ENCODE measurements around the gene MMP13.
"Not testable (repeated sequence)": the region's sequence is repeated elsewhere in the genome, so short reads cannot be mapped to it uniquely, and the experiment has no call there.

MMP13 gene

DNA sequence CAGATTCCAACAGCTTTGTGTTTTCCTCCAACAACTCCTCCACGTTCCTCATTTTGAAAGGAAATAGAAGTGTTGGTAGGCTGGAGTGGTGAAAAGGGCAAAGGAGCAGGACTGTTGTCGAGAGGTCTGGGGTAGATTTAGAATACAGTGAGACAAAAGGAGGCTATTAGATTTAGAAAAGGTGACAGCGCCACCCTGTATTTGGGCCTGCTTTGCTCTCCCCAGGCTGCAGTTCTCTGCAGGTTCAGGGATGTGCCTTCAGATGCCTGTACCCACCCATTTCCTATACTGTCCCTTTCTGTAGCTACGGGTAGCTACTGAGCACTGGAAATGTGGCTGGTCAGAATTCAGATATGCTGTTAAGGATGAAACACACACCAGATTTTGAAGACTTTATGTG lies 20.8 kb downstream of the MMP13 start:
- no peak for FAIRE-seq

DNA sequence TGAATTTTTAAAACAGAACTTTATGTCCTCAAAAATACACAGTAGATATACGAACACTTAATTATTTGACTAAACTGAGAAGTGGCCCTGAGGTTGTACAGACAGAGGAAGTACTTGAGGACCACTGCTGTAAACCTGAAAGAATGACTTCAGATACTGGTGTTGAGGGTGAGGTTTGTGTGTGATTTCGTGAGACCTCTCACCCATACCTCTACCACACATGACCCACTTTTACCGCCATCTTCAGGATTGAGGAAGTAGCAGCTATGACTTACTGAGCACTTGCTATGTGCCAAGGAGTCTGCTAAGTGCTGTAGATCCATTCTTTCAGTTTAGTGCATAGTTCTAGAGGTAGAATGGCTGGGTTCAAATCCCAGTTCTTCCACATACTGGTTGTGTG lies 21.9 kb downstream of the MMP13 start:
- FAIRE-seq, result no peak

DNA sequence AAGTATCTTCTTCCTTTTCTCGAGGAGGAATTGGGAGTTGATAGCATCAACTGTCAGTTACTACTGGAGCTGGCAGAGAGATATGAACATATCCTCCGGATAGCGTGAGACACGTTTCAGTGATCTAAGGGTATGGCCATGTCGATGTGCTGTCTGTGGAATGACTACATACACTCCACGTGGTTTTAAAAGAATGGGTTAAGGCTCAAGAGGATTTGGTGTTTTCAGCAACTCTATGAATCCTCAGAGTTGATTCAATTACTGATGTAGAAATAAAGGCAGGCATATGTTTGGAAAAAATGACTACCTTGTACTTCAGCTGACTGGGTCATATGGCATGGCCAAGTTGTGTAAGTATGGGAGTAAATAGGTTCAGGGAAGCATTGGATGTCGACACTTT lies 22.9 kb downstream of the MMP13 start:
- FAIRE-seq, result no peak

DNA sequence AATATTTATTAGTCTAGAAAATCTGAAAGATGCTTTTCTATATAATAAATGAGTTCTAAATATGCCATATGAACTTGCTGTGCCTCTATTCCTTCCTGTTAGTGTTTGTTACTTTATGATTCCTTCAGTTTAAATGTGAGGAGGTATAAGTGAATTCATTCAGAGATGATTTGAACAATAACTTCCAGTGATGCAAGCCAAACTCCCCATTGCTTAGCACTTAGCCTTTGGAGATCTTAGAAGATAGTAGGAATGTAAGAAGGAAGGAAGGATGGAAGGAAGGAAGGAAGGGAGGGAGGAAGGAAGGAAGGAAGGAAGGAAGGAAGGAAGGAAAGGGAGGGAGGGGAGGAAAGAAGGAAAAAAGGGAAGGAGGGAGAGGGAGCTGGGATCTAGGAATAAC lies 25.1 kb downstream of the MMP13 start:
- FAIRE-seq, result no peak

DNA sequence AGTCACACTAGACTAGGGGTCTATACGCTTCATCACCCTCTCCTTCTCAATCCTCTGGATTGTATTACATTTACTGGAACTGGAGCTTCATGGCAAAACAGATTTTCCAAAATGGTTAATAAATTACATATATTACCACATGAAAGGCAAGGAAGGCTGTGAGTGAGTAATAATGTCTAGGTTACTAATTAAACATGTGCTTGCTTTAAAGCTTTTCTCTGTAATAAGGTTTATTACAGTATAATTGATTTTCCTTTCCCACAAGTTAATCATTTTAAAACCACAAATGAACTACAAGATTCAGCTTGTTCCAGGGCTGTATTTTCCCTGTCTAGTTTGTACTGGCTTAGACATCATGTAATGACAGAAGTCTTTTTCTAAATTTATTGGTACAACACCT lies 25.6 kb downstream of the MMP13 start:
- no peak for FAIRE-seq

DNA sequence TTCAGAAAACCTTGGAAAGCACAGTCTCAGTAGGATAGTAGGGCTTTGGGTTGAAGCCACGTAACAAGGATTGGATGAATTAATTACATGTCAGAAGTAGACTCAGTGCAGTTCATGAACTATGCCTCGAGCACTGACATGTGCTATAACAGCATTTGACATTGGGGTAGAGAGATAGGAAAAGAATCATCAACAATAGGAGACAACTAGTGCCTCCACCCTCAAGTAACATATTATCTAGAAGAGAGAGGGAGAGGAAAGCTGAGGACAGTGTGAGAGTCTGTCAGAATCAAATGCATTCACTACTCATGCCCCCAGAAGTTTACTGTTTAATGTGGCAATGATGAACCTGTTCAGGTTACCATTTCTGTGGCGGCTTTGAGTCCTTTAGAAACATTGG lies 26.4 kb downstream of the MMP13 start:
- FAIRE-seq, result no peak

DNA sequence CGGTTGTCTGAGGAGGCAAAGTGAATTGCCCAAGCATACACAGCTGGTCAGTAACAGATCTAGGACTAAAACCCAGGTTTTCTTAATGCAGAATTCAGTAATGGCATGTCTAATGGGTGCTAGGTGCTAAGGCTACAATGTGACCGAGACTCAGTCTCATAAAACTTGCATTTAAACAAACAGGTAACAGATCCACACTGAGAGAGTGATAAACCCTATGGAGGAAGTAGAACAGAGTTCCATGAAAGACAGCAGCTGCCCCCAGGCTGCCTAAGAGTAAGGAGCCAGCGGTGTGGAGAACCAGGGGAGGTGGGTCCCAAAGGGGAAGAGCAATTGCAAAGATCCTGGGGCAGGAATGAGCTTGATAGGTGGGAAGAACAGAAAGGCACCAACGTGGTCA lies 27.3 kb downstream of the MMP13 start:
- no peak for FAIRE-seq

DNA sequence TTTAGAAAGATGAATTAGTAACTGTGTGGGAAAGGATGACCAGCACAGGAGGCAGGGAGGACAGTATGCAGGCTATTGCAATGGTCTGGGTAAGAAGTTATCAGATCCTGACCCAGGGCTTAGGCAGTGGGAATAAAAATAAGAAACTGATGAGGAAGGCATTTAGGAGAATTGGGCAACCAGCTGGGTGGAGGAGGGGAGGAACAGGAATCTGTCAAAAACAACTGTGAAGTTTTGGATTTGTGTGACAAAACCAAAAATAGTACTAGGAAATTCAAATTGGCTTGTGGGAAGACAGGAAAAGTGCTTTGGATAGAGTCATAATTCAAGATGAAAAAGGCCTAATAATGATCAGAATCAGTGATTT lies 27.9 kb downstream of the MMP13 start:
- FAIRE-seq, result no peak

DNA sequence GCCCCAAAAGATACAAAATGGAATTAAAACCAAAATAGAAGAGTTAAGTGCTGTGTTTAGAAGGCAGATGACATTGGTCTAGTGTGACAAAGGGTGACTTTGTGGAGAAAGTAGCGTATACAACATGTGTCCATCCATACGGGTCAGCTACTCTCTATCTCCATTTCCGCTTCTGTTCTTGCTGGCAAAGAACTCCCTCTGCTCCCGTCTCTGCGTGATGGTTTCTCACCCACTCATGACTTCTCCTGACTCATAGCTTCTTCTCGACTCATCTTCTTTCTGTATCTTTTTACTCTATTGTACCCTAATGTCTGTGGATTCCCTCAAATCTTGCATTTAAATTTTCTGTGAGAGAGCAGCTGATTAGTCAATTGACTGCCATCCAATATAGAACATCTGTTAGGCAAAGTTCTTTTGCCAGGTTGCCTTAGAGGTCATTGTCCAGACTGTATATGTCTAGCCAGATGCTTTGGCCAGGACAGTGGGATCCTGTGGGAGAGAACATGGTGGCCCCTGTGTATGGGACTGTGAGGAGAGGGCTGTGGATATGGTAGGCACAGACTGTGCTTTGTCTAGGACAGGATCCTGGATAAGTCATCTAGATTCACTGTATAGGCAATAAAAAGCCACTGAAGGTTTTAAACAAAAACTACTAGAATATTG lies 28.4 kb downstream of the MMP13 start:
- FAIRE-seq, result no peak

DNA sequence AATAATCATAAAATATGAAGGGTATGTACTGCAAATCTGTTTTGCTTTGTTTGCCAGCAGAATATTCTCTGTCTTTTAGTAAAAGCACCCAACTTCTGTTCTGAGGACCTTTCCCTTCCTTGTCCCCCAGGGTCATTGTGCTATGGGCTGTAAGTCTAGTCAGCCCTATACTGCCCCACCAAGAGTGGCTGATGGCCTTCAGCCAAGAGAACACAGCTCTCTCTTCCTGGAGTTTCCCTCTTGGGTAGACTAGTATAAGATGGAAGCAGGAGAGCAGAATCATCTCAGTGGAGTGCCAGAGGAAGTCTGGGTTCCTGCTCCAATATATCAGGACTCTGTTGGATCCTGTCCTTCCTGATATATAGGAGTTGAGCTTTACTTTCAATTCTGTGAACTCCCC lies 29.0 kb downstream of the MMP13 start:
- no peak for FAIRE-seq

DNA sequence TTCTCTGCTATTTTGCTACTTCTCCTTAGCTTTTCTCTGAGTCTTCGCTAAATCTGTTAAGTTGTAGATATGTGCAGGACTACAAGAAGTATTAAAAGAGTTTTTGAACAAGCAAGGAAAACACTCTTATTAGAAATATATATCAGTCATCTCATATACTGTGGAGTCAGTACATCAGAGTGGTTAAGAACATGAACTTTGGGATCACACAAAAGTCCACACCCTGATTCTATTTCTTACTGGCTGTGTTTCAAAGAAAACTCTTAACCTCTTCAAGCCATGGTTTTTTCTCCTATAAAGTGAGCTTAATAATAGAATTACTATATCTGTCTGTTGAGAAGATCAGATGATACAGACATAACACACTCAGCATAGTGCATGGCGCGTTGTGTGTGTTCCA lies 29.5 kb downstream of the MMP13 start:
- FAIRE-seq, result no peak

DNA sequence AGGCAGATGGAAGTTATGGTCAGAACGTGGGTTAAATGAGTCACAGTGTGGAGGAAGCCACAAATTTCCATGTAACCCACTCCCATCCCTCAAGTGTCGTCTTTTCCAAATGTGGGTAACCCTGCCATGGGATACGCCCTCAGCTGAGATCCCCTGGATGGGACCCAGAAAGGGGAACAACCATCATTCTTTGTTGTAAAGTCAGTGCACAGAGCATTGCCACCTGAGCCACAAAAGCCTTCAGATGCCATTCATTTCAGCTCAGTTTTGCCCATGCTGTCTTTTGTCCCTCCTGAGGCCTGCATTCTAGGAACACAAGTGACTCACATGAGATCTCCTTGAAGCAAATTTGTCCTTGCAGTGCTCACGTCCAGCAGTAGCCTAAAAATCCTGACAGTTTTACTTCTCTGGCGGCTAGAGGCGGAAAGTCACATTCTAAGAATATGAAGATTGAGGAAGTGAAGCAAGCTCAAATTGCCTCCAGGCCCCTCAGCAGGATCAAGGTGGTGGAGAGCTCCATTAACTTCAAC lies 30.6 kb downstream of the MMP13 start:
- no peak for FAIRE-seq

DNA sequence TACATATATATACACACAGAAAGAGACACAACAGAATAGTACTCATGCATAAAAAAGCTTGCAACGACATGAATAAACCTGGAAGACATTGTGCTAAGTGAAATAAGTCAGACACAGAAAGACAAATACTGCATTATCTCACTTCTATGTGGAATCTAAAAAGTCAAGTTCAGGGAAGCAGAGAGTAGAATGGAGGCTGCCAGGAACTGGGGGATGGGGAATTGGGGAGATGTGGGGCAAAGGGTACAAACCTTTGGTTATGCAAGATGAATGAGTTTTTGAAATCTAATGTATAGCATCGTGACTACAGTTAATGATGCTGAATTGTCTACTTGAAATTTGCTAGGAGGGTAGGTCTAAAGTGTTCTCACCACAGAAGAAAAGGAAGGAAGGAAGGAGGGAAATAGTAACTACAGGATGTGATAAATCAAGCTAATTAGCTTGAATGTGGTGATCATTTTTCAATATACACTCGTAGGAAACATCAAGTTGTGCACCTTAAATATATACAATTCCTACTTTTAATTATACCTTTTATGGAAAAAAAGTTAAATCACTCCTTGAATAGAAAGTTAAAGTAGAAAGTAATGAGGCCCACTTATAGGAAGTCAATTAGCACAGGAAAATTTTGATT lies 33.8 kb downstream of the MMP13 start:
- no peak for FAIRE-seq

DNA sequence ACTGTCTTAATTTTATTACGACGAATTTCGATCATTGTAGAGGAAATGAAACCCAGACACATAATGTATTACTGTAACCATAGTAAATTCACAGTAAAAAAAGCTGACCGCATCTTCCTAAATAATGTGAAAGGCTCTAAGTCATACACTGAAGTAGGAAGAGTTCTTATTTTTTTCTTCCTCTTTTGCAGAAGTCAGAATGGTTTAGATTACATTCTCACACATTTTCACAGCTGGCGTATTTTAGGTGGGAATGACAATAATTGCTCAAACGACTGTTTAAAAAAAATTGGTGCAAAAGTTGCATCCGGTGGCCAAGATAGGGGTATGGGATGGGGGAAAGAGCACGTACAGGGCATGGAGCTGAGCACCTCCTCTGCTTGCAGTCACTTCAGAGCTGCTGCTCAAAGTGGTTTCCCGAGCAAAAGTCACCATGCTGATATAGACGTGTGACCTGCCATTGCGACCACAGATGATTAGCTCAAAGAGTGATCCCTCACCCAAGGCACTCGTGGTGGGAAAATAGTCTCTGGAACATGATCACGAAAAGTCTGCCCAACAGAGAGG lies 35.3 kb downstream of the MMP13 start:
- no peak for FAIRE-seq

DNA sequence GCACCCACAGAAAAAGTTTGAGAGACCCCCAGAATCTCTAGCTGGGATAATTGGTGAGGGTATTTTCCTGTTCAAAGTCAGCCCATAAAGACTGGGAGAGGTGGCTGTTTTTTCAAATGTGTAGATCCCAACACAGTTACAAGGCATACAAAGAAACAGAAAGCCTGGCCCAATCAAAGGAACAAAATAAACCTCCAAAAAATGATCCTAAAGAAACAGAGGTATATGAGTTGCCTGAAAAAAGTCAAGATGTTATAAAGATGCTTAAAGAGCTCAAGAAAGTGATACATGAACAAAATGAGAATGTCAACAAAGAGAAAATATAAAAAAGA lies 40.5 kb downstream of the MMP13 start:
- FAIRE-seq, result no peak

DNA sequence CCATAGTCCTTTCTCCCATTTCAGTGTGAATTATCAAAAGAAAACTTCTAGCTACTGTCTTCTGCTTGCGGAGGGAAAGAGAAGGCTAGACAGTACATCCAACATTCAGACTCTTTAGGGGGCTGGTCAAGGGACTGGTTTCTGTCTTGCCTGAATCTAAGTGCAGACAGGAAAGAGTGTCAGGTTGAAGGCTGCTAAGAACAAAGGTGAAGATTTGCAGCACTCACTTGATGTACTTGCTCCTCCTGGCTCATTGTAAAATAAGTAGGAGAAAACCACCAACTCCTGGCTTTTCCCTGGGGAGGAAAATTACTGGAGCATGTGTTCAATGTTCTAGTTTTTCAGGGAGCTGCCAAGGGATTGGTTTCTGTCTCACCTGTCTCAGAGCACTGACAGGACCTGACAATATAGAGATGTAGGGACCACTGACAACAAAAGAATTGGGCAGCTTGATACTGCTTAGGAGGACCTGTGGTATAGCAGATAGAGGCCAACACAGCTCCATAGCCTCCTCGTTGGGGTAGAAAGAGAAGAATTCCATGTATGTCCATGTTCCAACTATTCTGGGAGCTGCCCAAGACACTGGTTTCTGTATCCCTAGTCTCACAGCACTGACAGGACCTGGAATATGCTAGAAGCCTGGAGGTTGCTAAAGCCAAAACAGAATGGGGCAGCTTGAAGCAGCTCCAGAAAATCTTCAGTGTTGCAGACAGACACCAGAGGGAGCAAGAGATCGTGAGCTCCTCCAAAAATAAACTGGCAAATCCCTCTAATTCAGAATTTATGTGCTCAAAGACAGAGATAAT lies 41.1 kb downstream of the MMP13 start:
- no peak for FAIRE-seq

DNA sequence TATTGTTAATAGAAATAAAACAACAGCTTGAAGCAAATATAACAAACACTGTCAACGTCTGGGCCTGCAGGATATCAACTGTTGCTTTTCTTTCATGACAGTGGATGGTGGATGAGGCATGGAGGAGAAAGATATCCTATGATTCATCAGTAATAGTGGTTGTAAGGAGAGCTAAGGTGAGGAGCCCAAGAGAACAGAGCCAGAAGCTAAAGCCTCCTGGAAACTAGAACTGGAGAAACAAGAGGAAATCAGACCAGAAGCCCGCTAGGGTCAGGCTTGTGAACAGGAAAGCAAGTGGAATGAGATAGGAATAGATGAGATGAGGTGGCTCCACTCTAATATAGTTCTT lies 43.1 kb downstream of the MMP13 start:
- no peak for FAIRE-seq

DNA sequence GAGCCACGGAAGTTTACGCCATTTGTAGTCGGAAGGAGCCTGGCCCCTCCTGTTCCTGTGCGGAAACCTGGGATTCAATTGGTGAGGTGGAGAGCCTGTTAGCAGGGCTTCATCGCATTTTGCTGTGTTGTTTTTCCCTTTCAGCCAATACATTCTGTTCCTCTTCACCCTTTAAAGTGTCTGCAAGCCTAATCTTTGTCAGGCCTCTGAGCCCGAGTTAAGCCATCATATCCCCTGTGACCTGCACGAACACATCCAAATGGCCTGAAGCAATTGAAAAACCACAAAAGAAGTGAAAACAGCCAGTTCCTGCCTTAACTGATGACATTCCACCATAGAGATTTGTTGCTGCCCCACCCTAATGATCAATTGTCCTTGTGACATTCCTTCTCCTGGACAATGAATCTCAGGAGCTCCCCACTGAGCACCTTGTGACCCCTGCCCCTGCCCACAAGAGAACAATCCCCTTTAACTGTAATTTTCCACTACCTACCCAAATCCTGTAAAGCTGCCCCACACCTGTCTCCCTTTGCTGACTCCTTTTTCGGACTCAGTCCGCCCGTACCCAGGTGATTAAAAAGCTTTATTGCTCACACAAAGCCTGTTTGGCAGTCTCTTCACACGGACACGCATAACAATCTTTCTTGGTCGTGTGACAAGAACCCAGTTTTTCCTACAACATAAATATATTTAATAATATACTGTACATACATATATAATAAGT lies 43.6 kb downstream of the MMP13 start:
- FAIRE-seq, result no peak

DNA sequence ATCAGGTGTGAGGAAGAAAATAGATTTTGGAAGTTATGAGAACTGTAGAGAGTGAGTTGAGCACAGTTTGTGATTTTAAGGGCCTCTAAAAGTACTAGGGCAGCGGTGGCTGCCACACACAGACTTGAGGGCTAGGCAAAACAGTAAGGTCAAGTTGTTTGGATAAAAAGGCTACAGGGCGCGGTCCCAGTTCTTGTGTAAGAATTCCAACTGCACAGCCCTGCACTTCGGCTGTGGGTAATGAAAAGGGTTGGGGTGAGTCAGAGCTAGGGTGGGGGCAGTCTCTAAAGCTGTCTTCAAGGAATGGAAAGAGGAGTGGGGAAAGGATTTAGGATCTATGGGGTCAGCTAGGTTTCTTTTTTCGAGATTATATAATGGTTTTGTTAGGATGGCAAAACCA lies 49.7 kb downstream of the MMP13 start:
- FAIRE-seq, result not testable (repeated sequence)

DNA sequence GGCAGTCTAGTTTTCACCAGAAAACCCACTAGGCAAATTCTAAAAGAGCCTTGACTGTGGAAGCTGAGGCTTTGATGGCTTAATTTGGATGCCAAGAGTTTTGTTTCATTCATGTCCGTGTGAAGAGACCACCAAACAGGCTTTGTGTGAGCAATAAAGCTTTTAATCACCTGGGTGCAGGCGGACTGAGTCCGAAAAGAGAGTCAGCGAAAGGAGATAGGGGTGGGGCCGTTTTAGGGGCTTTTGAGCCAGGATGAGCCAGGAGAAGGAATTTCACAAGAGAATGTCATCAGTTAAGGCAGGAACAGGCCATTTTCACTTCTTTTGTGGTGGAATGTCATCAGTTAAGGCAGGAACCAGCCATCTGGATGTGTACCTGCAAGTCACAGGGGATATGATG lies 51.6 kb downstream of the MMP13 start:
- not testable (repeated sequence) for FAIRE-seq

DNA sequence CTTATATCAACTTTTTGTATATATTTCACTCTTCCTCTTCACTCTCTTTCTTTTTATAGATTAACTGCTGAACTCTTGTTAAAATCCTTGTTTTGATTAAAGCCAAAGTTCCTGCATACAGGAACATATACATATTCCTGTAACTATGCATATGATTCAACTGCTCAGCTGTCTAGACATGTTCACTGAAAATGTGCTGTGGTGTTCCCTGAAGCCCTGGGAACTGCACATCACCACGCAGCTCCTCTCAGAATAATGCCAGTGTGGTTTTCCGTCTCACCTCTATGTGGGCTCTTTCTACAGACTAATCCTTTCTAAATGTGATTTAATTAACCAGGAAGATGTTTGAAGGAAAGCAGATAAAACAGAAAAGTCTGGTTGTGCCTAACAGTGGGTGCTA lies 55.2 kb downstream of the MMP13 start:
- FAIRE-seq, result no peak

Data from A204.1 (cell line).